Adrenal gland (tissue), 12 donors: ENCODE data around the gene FAAP100. TPM values are rescaled to one million over a fixed set of nuclear protein-coding genes. Genes with fewer than 3 reads are reported as not detected.

Experiments used
- DNase-seq, 7 donors: peaks; one replicate each; pipeline ENCODE4 v3.0.0-alpha.2; 2019 to 2020
- H3K27ac ChIP-seq, 5 donors: fragments of 200-600 bp; sonication (generic) in 4 of 5; 1 replicate in 3 of 5; 2 replicates in 2 of 5; pipeline versions ENCODE4 v1.5.1 to v1.8.0; 2016 to 2020; ENCODE audit warnings: mild to moderate bottlenecking in 1 of 5
- H3K27me3 ChIP-seq: fragments of 200-600 bp; 2 replicates; pipeline ENCODE4 v1.8.0; 2021
- H3K36me3 ChIP-seq, 2 donors: fragments of 200-600 bp; replicated peaks in 1 of 2; 1 replicate in 1 of 2; 2 replicates in 1 of 2; pipeline versions ENCODE4 v1.5.1 to v1.8.0; 2018 to 2022
- H3K4me1 ChIP-seq, 2 donors: fragments of 200-600 bp; replicated peaks in 1 of 2; 1 replicate in 1 of 2; 2 replicates in 1 of 2; pipeline versions ENCODE4 v1.5.1 to v1.8.0; 2018 to 2021
- H3K4me3 ChIP-seq, 4 donors: fragments of 200-600 bp; sonication (generic) in 3 of 4; one replicate each; pipeline ENCODE4 v1.5.1; 2016 to 2018
- H3K9me3 ChIP-seq, 3 donors: fragments of 200-600 bp; sonication (generic) in 1 of 3; replicated peaks in 1 of 3; 1 replicate in 2 of 3; 2 replicates in 1 of 3; pipeline versions ENCODE4 v1.5.1 to v1.8.0; 2016 to 2021
- CTCF ChIP-seq, 6 experiments: fragments of 450-650 bp in 4 of 6; fragments of 200-600 bp in 2 of 6; sonication (generic) in 1 of 6; IDR thresholded peaks; 1 replicate in 5 of 6; 2 replicates in 1 of 6; pipeline versions ENCODE4 v1.5.1 to v1.8.0; 2016 to 2021; ENCODE audit warnings: antibody characterized with exemption in 6 of 6, mild to moderate bottlenecking in 2 of 6, moderate library complexity in 1 of 6
- POLR2A ChIP-seq, 2 donors: fragments of 450-650 bp; IDR thresholded peaks; one replicate each; pipeline ENCODE4 v1.6.1; 2017; ENCODE audit warnings: antibody characterized with exemption in 2 of 2, mild to moderate bottlenecking in 2 of 2, moderate library complexity in 1 of 2
- WGBS, 4 donors: extraction: QIAGEN DNeasy Blood & Tissue Kit in 2 of 4; methylation state at CpG; one replicate each; pipeline versions ENCODE4 v1.1.5 to v1.1.7; 2013 to 2017; 5-methylcytosine and 5-hydroxymethylcytosine counted together
- intact Hi-C, 2 donors: fragments of 100-400 bp; cut with DNase I; formaldehyde crosslinking; loops; one replicate each; pipeline versions ENCODE4 v1.14.1 to v1.15.0; 2022 to 2023
- polyA plus RNA-seq, 3 donors: library from polyadenylated mRNA; stranded (reverse); fragments of 200-250 nt in 2 of 3; fragments of 350-450 nt in 1 of 3; fragmentation: Illumina TruSeq in 1 of 3; extraction: RNeasy Lipid Tissue Mini Kit (QIAGEN cat#74804) in 1 of 3; gene quantifications; one replicate each; pipeline ENCODE4 v1.2.3, GENCODE V29; 2013 to 2014
- total RNA-seq, 9 donors: library from RNA; depleted of rRNA in 4 of 9; stranded (reverse); fragments of >200 nt in 4 of 9; fragments of 120-200 nt in 1 of 9; fragmentation: NEBNext Ultra II Directional in 1 of 9; extraction: Animal tissue kit (Norgen Biotek cat#: 25700) in 1 of 9; gene quantifications; one replicate each; pipeline versions ENCODE4 v1.1.0 to v1.2.4, GENCODE V29; 2013 to 2023
- donor health status: healthy with polysubstance abuse.
- donor health status: Bipolar disorder and iron deficiency.
- donor health status: DM: yes; HTN: yes; CAD: no.
- donor health status: DM: no; HTN: no; CAD: no.
- donor health status: DM: no; HTN: no; CAD: no.
- donor health status: DM: yes; HTN: yes; CAD: no.

Gene FAAP100
- total and polyA plus RNA-seq, 12 donors, result 2.5 to 89.0 (median 31.7) TPM

GRCh38 chr17:81572563-81573168 is 20.5 kb upstream of the FAAP100 start:
- intact Hi-C loops, result no loop called here
- no peak overlapping the region for H3K27ac ChIP-seq
- WGBS, 4 donors, result 79 to 86% (median 85%) methylated on average over 7 to 12 of the region's 12 CpGs
- H3K27me3 ChIP-seq, result no peaks in the 10 kb centered on the region
- no peak overlapping the region for H3K4me3 ChIP-seq
- no peak for TF ChIP-seq CTCF (IDR thresholded peaks at IDR 0.05)
- no peak for TF ChIP-seq POLR2A (IDR thresholded peaks at IDR 0.05)
- DNase-seq, result no peak
- no peaks in the 10 kb centered on the region for H3K9me3 ChIP-seq
- peaks cover 10% of the 10 kb centered on the region in 2 donors for H3K4me1 ChIP-seq
- H3K36me3 ChIP-seq, result peaks cover 0 to 65% of the 10 kb centered on the region in 2 donors

- TF ChIP-seq POLR2A (IDR thresholded peaks at IDR 0.05) (no peak), CTCF (IDR thresholded peaks at IDR 0.05) (no peak)
- Histone ChIP-seq H3K27ac (no peak overlapping the region), H3K36me3 (peaks cover 0 to 68% of the 10 kb centered on the region in 2 donors), H3K4me1 (peaks cover 14 to 22% of the 10 kb centered on the region in 2 donors), H3K4me3 (no peak overlapping the region), H3K27me3 (no peaks in the 10 kb centered on the region), H3K9me3 (no peaks in the 10 kb centered on the region)
- 88 to 94% (median 90%) methylated on average over 11 of the region's 11 CpGs for WGBS, 4 donors
- intact Hi-C loops, result no loop called here
- DNase-seq, result no peak
These were observed 18.8 kb upstream of the FAAP100 start for GRCh38 chr17:81570964-81571363.

GRCh38 chr17:81569986-81570514 is 17.9 kb upstream of the FAAP100 start:
- WGBS, 4 donors, result 95 to 100% (median 99%) methylated on average over 5 to 18 of the region's 18 CpGs
- no peak for TF ChIP-seq CTCF (IDR thresholded peaks at IDR 0.05)
- TF ChIP-seq POLR2A (IDR thresholded peaks at IDR 0.05), result no peak
- no peaks in the 10 kb centered on the region for H3K9me3 ChIP-seq
- intact Hi-C loops, result no loop called here
- no peak overlapping the region for H3K4me3 ChIP-seq
- peaks cover 0 to 70% of the 10 kb centered on the region in 2 donors for H3K36me3 ChIP-seq
- H3K27ac ChIP-seq, result no peak overlapping the region
- H3K27me3 ChIP-seq, result no peaks in the 10 kb centered on the region
- peaks cover 14 to 24% of the 10 kb centered on the region in 2 donors for H3K4me1 ChIP-seq
- no peak for DNase-seq

- Histone ChIP-seq H3K9me3 (no peaks in the 10 kb centered on the region), H3K27ac (peak overlapping the region in 2 of 5 donors; percentile 74 to 92), H3K27me3 (no peaks in the 10 kb centered on the region), H3K4me1 (peaks cover 14 to 24% of the 10 kb centered on the region in 2 donors), H3K36me3 (peaks cover 0 to 73% of the 10 kb centered on the region in 2 donors), H3K4me3 (no peak overlapping the region)
- intact Hi-C loops, result no loop called here
- TF ChIP-seq CTCF (IDR thresholded peaks at IDR 0.05) (no peak), POLR2A (IDR thresholded peaks at IDR 0.05) (no peak)
- 87 to 94% (median 88%) methylated on average over 8 to 10 of the region's 10 CpGs for WGBS, 4 donors
- DNase-seq, result no peak
These were observed 16.3 kb upstream of the FAAP100 start for GRCh38 chr17:81568416-81568815.
